ES-I3 (cell line): Measurements from ENCODE around the gene GOLGA6L7.
"Not testable (repeated sequence)": the region's sequence is repeated elsewhere in the genome, so short reads cannot be mapped to it uniquely, and the experiment has no call there.

ENCODE experiments used
- H3K36me3 ChIP-seq: 2 replicates; pipeline ENCODE4 v1.6.1; 2013; ENCODE audit warnings: mild to moderate bottlenecking, low read length, control low read depth, moderate library complexity; ENCODE audit not compliant: insufficient read depth
- H3K4me1 ChIP-seq: 2 replicates; pipeline ENCODE4 v1.6.1; 2013; ENCODE audit warnings: mild to moderate bottlenecking, control low read depth, low read length; ENCODE audit not compliant: insufficient read depth
- H3K9ac ChIP-seq: 2 replicates; pipeline ENCODE4 v1.6.1; 2013; ENCODE audit warnings: low read depth, mild to moderate bottlenecking, low read length, moderate library complexity
- H3K9me3 ChIP-seq: 2 replicates; pipeline ENCODE4 v1.6.1; 2013; ENCODE audit warnings: mild to moderate bottlenecking, low read length, moderate library complexity; ENCODE audit not compliant: control insufficient read depth, insufficient read depth

The GOLGA6L7 gene, protein sequence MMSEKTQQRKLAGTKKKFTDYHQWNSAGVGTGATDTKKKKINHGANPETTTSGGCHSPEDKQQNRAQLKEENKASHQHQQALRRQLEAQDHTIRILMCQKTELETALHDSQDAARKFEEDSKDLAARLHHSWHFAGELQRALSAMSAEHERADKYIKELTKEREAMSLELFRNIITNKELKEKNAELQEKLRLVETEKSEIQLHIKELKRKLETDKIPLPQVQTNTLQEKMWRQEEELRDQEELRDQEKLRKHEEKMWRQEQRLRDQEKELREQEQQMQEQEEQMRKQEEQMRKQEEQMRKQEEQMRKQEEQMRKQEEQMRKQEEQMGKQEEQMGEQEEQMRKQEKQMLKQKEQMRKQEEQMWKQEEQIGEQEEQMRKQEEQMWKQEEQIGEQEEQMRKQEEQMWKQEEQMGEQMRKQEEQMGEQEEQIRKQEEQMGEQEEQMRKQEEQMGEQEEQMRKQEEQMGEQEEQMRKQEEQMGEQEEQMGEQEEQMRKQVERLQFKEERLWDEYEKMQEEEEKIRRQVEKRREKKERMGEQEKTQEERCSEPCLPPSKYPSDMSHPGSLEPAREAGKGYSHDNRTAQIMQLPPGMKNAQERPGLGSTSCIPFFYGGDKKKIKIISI

DNA sequence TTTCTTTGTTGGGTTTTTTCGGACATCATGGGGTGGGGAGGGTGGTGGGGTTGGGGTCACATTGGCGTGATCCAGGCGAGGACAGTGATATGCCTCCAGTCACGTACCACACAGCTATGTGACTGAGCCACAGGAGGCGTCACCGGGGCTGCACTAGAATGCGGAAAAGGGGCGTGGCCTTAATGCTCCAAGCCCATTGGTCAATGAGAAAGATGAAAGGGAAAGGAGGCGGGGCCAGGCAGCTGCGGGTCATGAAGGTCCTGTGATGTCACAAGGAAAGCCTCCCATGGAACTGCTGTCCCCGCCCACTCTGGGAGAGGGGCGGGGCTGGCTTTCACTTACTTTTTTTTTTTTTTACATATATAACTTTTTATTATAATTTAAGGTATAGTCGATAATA, at the start of gene GOLGA6L7:
GOLGA6L7 (minus strand) TSS at position 124 of the 400 bp plus-strand sequence; CDS start at position 29, 95 bp downstream.
- not testable (repeated sequence) for H3K36me3 ChIP-seq, H3K4me1 ChIP-seq, H3K9ac ChIP-seq, H3K9me3 ChIP-seq

DNA sequence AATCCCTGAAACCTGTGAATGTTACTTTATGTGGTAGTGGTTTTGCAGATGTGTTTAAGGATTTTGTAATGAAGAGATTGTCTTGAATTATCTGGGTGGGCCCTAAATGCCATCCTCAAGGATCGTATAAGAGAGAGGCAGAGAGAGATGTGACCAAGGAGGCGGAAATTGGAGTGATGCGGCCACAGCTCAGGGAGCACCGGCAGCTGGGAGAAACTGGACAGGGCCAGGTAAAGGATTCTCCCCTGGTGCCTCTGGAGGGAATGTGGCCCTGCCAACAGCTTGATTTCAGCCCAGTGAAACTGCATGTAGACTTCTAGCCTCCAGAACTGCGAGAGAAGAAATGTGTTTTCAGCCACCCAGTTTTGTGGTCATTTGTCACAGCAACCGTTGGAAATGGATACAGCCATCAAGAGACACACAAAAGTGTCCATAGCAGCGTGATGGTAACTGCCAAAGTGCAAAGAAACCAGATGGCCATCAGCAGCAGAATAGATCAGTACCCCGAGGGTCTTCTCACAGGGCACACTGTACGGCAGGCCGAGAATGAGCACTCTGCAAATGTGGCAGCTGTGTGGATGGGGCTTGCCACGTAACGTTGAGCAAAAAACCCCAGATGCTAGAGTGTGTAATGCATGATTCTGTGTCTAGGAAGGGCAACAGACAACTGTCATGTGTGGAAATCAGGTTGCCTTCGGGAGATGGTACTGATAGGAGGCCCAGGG, 49.6 kb upstream of the GOLGA6L7 start:
- no peaks in the 10 kb centered on the region for H3K4me1 ChIP-seq
- H3K9ac ChIP-seq = no peak overlapping the region
- no peaks in the 10 kb centered on the region; the same call in 1 of the 2 replicates for H3K9me3 ChIP-seq
- no peaks in the 10 kb centered on the region for H3K36me3 ChIP-seq

DNA sequence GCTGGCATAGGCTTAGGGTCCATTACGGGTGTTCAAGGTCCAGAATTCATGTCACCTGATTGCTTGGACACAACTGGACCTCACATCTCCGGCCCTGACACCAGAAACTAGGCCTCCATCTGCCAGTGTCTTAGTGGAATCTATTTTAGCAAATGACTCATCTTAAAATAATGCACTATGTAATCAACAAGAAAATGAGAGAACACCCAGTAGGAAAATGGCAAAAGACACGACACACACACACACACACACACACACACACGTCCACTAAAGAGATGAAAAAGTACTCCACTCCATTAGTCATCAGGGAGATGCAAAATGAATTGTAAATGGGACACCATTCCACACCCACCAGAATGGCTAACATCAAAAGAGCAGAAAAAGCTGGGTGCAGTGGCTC, 48.5 kb upstream of the GOLGA6L7 start:
- Histone ChIP-seq H3K9ac (no peak overlapping the region), H3K9me3 (no peaks in the 10 kb centered on the region; the same call in 1 of the 2 replicates), H3K36me3 (no peaks in the 10 kb centered on the region), H3K4me1 (no peaks in the 10 kb centered on the region)

DNA sequence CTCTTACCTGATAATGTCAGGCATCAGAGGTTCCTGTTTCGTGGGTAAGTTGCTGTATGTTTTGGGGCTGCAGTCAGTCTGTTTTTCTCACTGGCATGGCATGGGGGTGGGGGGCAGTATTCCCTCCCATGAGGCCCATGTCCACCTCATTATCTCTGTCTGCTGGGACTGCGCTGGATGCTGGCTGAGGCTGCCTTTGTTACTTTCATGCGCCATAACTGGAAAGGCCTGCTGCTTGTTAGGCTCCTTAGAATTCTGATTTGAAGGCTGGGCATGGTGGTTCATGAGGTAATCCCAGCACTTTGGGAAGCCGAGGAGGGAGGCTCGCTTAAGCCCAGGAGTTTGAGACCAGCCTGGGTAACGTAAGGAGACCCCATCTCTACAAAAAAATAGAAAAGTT, 47.1 kb upstream of the GOLGA6L7 start:
- Histone ChIP-seq H3K9me3 (no peaks in the 10 kb centered on the region; the same call in 1 of the 2 replicates), H3K9ac (no peak overlapping the region), H3K4me1 (no peaks in the 10 kb centered on the region), H3K36me3 (no peaks in the 10 kb centered on the region)

DNA sequence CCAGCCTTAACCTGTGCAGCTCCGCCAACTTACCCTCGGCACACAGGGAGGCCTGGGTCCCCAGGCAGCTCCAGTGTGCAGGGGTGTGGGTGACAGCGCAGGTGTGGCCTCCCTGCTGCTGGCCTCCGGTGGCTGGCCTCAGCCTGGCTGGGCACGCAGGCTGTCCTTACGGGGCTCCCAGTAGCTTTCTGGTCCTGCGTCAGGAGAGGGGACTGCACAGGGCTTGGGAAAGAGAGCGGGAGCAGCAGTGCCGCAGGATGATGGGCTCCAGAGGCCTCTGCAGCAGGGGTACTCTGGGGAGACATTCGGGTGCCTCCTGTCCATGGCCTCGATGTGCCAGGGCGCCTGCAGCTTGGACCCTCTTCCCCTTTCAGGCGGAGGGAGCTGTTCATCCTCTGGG, 46.7 kb upstream of the GOLGA6L7 start:
- Histone ChIP-seq H3K9me3 (no peaks in the 10 kb centered on the region; the same call in 1 of the 2 replicates), H3K36me3 (no peaks in the 10 kb centered on the region), H3K9ac (no peak overlapping the region), H3K4me1 (no peaks in the 10 kb centered on the region)

DNA sequence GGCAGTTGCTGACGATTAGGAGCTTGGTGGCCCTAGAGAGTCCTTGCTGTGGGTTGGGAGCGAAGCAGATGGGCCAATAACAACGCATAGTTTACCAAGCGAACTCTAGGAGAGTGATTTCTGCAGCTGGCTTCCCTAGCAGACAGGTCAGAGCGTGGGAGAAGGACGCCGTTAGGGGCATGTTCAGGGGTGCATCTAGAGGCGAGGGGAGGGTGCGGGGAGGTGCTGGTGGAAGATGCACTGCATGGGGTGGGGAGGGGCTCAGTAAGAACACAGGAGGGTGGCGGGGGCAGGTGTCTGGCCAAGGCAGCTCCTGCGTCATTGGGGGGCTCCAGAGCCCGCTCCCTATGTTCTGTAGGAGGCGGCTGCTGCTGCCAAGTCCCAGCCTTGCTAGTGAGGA, 46.2 kb upstream of the GOLGA6L7 start:
- H3K4me1 ChIP-seq = no peaks in the 10 kb centered on the region
- no peaks in the 10 kb centered on the region for H3K36me3 ChIP-seq
- no peaks in the 10 kb centered on the region; the same call in 1 of the 2 replicates for H3K9me3 ChIP-seq
- no peak overlapping the region for H3K9ac ChIP-seq

DNA sequence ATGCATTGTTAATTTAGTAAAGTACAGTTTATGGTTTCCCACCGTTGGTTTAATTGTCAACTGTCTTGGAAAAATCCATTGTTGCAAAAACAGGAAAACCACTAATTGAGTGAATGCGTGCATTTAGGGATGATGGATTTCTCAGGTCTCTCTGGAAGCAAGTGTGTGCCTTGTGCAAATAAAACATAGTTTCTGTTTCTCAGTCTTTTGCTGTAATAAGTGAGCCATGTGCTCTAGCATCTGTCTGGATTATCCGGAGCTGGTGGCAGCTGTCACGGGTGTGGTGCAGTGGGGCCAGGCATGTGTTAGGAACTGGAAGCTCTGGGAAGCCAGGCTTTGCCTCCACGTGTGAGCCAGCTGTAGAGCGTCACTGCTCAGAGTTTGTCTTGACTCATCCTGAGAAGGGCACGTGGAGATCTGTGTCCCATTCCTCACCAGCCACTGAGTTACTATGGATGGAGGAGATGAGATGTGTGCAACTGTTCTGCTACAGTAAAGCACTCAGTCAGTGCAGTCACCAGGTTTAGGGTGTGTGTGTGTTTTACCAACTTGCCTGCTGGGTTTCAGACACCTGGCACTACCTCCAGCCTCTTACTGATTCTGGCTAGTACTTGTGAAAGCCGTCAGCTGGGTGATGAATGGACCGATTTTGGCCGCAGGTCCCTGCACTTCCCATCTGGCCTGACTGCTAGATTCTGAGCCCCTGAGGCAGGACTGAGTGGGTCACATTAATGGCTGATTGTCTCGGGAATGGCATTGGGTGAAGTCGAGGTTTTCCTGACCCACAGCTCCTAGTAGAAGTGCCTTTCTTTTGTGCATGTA, 44.6 kb upstream of the GOLGA6L7 start:
- H3K36me3 ChIP-seq = no peaks in the 10 kb centered on the region
- H3K9me3 ChIP-seq = no peaks in the 10 kb centered on the region; the same call in 1 of the 2 replicates
- no peak overlapping the region for H3K9ac ChIP-seq
- no peaks in the 10 kb centered on the region for H3K4me1 ChIP-seq

DNA sequence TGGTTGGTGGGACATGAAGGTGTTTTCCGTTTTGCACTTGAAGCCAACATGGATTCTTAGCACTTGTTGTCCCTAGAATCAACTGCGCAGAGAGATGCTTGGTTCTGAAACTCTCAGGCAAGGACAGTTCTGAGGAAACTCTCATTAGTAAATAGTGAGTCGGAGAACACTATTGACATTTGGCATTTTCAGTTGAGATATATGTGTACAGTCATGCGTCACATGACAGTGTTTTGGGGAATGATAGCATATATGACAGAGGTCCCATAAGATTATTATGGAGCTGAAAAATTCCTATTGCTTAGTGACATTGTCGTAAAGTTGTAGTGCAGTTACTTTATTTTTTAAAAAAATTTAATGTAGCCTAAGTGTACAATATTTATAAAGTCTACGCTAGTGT, 43.1 kb upstream of the GOLGA6L7 start:
- Histone ChIP-seq H3K36me3 (no peaks in the 10 kb centered on the region), H3K9me3 (no peaks in the 10 kb centered on the region), H3K9ac (no peak overlapping the region), H3K4me1 (no peaks in the 10 kb centered on the region)

DNA sequence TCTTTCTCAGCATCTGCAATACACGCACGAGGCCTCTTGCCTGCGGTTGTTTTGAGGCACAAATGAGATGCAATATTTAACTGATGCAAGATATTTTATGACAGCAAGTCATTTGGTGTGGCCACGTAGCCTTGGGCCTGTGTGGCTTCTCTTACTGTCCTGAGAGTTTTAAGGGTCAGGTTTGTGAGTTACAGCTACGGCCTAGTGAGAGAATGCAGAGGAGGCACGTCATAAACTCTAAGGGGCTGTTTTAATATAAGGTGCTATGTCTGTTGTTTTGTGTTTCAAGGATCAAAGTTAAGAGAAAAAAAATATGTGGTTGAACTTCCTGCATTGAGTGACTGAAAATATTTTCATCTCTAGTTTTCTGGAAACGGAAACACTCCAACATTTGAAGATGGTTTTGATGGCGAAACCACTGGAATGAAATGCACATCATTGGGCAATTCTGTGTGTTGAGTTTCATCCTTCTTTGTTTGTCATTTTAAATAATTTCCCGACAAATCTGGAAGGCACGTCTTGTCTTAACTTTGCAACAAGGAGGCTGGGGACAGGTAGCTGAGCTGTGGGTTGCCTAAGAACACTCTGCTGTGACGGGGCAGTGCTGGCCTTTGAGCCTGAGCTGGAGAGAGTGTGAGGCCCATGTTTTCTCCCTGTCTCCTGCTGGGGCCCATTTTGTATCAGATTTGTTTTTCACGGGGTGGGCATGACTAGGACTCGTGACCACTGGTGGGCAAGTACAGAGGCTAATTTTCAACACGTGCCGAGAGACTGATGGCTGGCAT, 42.5 kb upstream of the GOLGA6L7 start:
- Histone ChIP-seq H3K36me3 (no peaks in the 10 kb centered on the region), H3K9ac (no peak overlapping the region), H3K4me1 (no peaks in the 10 kb centered on the region), H3K9me3 (no peaks in the 10 kb centered on the region)

DNA sequence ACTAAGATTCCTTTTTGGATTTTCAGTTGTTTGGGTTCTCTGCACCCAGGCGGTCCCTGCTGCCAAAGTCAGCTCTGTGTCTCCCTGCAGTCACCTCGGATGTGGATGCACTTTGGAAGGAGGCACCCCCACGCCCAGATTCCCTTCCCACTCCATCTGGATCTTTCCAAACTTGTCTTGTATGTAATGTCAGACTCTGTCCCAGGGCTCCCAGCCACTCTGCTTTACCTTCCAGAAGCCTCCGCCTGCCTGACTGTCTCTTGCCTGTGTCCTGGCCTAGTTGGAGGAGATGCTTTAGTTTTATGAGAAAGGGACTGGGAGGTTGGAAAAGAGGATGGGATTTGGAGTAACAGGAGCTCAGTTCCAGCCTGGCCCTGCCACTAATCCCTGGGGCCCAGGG, 41.8 kb upstream of the GOLGA6L7 start:
- not testable (repeated sequence) for H3K4me1 ChIP-seq, H3K36me3 ChIP-seq, H3K9ac ChIP-seq, H3K9me3 ChIP-seq

DNA sequence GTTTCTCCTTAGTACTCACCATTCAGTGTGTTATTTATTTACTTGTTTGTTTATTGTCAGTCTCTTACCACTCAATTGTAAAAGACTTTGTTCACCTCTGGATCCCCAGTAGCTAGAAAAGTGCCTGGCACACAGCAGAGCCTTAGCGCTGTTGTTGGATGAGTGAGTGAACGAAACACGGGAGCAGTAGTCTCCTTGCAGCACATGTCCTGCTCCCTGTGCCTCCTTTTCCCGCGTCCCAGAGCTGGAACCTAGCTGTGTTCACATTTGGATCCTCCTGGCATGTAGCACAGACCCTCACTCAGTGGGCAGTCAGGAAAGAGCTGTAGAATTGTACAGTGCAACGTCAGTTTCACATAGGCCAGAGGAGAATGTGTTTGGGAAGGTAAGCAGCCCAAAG, 41.4 kb upstream of the GOLGA6L7 start:
- H3K36me3 ChIP-seq, H3K9me3 ChIP-seq, H3K4me1 ChIP-seq, H3K9ac ChIP-seq: not testable (repeated sequence)

DNA sequence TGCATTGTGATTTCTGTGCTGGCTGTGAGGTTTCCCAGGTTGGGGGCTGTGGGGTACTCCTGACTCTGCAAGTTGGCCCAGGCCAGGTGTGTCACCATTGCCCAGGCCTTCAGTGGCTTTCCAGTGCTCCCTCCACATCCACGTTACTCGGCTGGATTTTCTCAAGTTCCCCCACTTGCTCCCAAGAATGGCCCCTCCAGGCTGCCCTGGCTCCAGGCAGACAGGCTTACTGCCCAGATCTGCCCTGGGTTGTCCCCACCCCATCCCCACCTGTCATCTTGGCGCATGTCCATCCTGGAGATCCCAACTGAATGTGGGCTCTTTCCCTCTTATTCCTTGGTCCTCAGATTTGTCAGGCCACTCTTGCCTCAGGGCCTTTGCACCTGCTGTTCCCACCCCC, 40.9 kb upstream of the GOLGA6L7 start:
- Histone ChIP-seq H3K4me1 (no peaks in the 10 kb centered on the region), H3K9ac (no peak overlapping the region), H3K36me3 (no peaks in the 10 kb centered on the region), H3K9me3 (no peaks in the 10 kb centered on the region)

DNA sequence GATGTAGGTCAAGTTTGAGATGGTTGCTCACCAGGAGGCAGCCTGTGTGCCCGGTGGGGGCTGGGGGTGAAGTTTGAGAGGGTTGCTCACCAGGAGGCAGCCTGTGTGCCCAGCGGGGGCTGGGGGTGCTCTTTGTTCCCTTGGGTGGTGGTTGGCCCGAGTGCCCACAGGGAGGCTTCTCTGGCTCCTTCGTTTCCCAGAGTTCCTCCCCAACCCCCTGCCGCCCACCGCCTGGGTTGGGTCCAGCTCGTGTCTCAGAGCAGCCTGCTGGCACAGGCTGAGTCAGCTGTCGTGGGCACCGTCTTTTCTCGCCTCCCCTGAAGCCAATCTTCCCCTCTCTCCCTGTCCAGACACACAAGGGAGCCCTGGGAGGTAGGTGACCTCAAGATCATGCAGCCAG, 40.5 kb upstream of the GOLGA6L7 start:
- H3K9me3 ChIP-seq = no peaks in the 10 kb centered on the region
- H3K4me1 ChIP-seq = no peaks in the 10 kb centered on the region
- H3K9ac ChIP-seq = no peak overlapping the region
- H3K36me3 ChIP-seq = no peaks in the 10 kb centered on the region
